Measurements from ENCODE around the gene IQSEC2.

GRCh38 chrX:53324085-53324484 is 42.7 kb upstream of the IQSEC2 start:
- TF ChIP-seq, protein P1, sequence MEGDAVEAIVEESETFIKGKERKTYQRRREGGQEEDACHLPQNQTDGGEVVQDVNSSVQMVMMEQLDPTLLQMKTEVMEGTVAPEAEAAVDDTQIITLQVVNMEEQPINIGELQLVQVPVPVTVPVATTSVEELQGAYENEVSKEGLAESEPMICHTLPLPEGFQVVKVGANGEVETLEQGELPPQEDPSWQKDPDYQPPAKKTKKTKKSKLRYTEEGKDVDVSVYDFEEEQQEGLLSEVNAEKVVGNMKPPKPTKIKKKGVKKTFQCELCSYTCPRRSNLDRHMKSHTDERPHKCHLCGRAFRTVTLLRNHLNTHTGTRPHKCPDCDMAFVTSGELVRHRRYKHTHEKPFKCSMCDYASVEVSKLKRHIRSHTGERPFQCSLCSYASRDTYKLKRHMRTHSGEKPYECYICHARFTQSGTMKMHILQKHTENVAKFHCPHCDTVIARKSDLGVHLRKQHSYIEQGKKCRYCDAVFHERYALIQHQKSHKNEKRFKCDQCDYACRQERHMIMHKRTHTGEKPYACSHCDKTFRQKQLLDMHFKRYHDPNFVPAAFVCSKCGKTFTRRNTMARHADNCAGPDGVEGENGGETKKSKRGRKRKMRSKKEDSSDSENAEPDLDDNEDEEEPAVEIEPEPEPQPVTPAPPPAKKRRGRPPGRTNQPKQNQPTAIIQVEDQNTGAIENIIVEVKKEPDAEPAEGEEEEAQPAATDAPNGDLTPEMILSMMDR (IDR thresholded peaks at IDR 0.05; ENCODE audit: low read length): no peak
- no peak for TF ChIP-seq EZH2 (optimal IDR thresholded peaks at IDR 0.05; ENCODE audit: low read depth, low read length)
- no peak for TF ChIP-seq EZH2phosphoT487 (IDR thresholded peaks at IDR 0.05; ENCODE audit: low read length)

Measured in MM.1S (cell line).